GM18520 (cell line): Measurements from ENCODE around the gene OPCML.

Experiments used
- ATAC-seq: cut with Tn5 transposase; IDR thresholded peaks from one replicate; pipeline ENCODE4 v1.9.1; 2021; ENCODE audit not compliant: unreplicated experiment

OPCML gene

DNA sequence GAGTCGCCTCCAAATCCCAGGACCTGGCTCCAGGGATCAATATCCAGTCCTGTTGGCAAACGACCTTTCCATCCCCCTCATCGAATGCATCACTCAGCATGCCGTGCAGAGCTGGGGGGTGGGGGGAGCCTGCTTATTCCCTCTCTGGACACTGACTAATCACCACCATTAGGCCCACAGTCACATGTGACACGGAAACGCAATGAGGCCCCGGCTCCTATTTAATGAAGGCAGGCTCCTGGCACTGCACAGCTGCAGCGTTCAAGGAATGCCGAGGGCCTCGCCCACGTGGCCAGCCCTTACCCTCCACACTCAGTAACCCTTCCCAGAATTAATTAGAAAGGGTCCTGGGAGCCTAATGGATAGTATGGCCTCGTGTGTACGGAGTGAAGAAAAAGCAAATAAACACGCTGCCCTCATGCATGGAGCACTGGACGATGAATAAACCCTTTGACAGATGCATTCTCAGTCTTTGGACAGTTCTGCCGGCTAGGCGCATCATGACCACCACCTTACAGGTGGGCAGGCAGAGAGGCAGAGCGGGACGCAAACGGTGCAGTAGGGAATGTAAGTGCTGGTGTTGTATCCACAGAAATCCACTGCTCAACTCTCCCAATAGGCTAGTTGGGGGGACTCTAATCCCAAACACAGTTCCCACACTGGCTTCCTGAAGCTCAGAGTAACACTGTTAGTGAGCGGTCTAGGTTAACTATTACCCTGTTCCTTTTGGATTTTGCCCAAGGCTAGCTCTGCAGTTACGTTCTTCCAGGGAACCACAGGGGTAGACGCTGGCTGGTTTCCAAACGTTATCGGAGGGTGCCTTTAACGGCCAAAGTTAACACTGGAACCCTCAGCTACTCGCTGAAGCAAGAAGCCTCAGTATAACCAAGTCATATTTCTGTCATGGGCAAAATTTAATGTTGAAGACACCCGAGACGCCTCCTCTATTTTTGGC lies 490.1 kb downstream of the OPCML start:
- ATAC-seq: no peak

DNA sequence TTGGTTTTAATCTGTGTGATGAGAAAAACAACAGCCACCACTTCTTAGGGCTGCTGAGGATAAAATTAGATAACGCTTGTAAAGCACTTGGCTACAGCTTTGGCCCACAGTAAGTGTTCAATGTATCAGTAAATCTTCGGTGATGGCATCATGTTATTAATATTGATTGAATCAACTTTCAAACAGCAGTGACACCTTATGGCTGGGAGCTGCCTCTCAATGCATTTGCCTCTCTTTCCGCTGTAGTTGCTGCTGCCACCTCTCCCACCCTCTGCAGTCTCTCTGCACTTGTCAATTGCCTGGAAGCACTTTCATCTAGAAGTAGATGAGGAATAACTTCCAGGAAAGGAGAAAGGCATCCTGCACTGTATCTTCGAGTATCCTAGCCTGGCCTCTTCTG lies 491.1 kb downstream of the OPCML start:
- ATAC-seq: no peak

GRCh38 chr11:133040289-133040900 lies 491.9 kb downstream of the OPCML start:
- no peak for ATAC-seq

- ATAC-seq: no peak
Measured at GRCh38 chr11:133038850-133039249, 493.5 kb downstream of the OPCML start.

DNA sequence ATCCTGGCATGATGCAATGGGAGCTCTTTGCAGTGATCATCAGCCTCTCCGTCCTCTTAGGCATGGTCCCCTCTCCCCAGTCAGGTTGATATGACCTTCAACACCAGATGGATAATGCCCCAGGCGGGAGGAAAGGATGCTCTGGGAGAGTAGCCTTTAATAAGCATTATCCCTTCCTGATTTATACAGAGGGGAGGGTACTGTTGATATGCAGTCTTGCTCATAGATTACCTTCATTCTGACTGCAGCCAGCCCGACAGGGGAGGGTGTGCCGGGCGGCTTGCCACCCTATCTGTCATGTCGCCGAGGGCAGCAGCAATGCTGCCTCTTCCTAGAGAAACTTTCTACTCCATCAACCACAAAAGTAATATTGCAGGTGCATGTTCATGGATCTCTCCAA lies 497.4 kb downstream of the OPCML start:
- no peak for ATAC-seq

DNA sequence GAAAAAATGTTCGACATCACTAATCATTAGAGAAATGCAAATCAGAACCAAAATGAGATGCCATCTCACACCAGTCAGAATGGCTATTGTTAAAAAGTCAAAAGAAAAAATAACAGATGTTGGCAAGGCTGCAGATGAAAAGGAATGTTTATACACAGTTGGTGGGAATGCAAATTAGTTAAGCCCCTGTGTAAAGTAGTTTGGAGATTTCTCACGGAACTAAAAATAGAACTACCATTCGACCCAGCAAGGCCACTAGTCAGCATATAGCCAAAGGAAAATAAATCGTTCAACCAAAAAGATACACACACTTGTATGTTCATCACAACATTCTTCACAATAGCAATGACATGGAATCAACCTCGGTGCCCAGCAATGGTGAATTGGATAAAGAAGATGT lies 503.2 kb downstream of the OPCML start:
- no peak for ATAC-seq

GRCh38 chr11:133026952-133027351 lies 505.3 kb downstream of the OPCML start:
- no peak for ATAC-seq

DNA sequence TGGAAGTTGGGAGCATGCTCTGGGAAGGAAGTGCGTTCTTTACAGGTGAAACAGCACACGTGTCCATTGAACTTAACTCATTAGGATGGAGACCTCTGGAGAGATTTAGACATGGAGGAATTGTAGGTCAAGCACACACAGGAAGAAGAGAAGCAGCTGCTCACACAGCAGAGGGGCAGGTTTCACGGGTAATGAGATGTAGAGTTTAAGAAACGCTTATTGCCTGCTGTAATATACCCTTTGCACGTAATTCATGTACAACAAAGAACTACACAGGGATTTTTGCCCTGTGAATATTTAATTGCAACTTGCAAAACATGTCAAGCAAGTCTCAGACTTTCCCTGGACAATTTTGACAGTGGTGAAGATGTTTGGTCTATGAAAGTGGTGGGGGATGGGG lies 508.0 kb downstream of the OPCML start:
- no peak for ATAC-seq

GRCh38 chr11:133023232-133023631 lies 509.1 kb downstream of the OPCML start:
- ATAC-seq: no peak

- no peak for ATAC-seq
Measured at GRCh38 chr11:133021553-133021952, 510.7 kb downstream of the OPCML start.

DNA sequence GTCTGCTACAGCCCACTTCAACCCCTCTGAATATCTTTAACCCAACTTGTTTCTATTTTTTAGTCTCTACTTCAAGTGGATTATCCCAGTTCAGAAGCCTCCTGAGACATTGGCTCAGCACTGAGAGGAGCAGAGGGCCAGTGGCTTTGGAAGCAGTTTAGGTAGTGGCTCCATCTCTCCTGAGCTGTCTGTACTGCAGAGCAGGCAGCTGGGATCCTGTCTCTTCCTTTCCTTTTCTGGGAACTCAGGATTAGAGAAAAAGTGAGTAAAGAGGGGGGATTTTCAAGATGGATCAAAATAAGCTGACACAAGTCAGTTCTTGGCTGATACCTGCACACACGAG lies 512.0 kb downstream of the OPCML start:
- no peak for ATAC-seq

DNA sequence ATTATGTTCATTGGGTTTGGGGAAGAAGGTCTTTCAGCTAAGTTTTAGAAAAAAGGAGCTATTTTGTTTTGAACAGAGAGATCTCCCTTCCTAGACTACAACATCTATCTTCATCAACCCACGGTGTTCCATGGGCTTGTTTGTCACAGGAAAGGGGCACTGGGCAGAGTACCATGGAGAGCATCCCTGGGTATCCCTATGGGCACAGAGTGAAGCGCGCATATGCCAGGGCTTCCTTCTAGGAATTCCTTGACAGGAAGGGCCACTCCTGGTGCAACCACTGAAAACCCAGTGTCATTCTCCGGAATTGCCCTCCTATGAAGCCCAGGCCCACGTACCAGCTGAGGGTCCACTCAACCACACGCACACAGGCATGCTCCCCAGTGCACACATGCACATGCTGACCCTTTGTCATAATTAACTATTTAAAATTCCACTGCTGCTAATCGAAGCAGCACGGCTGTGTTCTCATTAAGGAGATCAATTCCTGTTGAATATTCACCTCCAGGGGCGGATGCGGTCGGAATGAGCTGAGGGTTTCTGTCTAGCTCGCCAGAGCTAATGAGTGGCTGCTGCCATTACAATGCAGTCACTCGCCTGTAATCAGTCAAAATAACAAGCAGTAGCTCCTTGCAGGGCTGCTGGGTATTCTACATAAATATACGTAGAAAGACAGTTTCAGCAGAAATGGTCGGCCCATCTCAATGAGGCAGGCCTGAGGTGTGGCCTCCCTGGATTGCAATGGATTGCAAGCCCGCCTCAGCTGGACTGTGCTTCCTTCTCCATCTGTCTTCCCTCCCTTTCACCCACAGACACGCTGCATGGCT lies 512.5 kb downstream of the OPCML start:
- no peak for ATAC-seq

- no peak for ATAC-seq
Measured at GRCh38 chr11:133015457-133015856, 516.8 kb downstream of the OPCML start.

DNA sequence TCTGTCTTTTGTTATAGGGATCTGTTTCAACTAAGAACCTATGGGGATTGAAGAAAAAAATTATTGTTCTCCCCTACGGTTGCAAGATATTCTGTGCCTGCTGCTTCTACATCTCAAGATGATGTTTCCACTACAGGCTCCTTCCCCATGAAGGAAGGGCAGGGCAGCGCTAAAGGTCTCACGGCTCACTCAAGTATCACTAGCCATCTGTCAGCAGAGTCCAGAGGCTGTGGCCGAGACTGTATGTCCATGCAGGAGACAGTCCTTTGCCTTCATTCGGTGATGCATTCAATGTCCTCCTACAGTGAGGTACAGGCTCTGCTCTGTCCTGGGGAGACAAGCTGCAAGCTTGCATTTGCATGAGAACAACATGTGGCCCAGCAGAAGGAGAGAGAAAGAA lies 518.0 kb downstream of the OPCML start:
- no peak for ATAC-seq

DNA sequence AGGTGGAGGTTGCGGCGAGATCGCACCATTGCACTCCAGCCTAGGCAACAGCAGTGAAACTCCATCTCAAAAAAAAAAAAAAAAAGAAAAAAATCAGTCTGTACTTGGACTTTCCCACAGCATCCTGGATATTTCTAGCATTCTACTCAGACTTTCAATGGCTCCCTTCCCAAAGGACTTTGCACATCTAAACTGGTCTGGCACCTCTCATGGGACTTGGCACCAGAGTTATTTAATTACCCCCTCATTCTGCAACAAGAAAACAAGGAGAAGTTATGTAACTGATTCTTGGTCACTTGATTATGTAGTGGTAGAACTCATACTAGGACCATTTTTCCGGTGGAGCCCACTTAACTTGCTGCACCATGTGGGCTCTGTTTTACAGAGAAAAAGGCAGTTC lies 519.5 kb downstream of the OPCML start:
- ATAC-seq: no peak

DNA sequence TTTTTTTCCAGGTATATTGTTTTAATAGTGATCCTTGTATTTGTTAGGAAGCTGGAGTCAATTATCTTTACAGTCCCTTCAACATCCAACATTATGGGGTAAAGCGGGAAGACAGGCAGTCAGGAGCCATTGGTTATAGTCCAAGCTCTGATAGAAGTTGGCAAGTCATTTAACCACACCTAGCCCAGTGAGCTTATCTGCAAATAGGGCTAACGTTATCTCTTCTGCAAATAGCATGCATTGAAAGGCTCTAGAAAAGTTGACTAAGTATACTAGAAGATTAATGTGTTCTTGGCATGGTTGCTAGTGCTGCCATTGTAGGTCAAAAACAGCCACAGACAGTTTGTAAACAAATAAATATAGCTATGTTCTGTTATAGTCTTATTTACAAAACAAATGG lies 520.7 kb downstream of the OPCML start:
- no peak for ATAC-seq

DNA sequence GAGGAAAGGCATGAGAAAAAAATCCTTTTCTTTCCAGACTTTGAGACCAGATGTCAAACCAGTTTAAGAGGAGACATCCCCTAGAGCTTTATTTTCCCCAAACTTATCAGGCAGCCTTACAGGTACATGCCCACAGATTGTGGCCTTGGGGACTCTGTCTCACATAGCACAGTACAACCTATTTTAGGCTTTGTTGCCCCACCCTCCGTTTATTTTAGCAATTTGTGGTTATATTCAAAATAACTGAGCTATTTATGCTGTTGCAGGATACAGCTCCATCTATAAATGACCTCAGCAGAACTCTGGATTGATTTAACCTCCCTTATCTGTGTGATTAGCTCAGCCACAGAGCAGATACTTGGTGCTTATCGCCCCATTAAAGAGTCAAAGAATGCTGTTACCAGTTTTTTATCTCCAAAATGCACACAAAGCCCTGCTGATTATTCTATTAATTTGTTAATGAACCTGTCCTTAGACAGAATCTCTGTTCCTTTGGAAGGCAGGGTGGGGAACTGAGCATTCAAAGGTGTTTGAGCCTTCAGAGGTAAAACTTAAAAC lies 525.2 kb downstream of the OPCML start:
- no peak for ATAC-seq

- no peak for ATAC-seq
Measured at GRCh38 chr11:133004369-133004768, 527.9 kb downstream of the OPCML start.

DNA sequence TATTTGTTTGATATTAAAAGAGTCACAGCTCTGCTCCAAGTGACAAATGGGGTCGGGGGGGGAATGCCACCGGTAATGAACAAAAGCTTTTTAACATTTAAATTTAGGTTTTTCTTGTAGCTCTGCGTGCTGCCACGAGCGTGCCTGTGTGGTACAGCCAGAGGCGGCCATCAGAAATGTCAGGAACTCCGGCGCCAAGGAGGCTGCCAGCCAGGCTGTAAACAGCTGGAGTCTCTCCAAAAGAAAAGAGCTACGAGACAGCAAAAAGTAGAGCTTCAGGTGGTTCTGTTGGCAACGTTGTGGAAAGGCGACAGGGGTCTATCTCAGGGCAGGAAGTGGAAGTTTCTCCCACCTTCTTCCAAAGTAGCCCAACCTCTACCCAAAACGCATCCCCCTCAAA lies 532.8 kb downstream of the OPCML start:
- no peak for ATAC-seq

GRCh38 chr11:132999031-132999430 lies 533.3 kb downstream of the OPCML start:
- no peak for ATAC-seq

DNA sequence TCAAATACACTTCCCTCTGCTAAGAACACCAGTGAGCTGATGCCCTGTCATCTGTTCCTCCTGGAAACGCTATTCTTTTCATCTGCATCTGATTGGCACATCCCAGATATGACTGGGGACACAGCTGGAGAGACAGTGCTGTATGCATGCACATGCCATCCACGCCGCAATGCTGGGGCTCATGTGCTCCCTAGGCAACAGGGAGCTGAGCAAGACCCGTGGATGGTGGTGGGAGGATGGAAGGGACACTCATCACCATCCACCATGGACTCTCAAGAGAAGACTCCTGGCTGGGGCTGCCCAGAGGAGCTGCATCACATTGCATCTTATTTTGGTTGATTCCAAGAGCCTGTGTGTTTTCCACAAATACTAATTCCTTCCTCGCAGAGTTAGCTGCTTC lies 534.9 kb downstream of the OPCML start:
- ATAC-seq: no peak
